GM12865 (cell line): ENCODE results near the gene EME1.

ENCODE experiments used
- DNase-seq: peaks from one replicate; pipeline ENCODE4 v3.0.0; 2010; ENCODE audit warnings: low read depth
- H3K4me3 ChIP-seq: 2 replicates; pipeline ENCODE4 v1.5.1; 2011; ENCODE audit warnings: mild to moderate bottlenecking, low read depth, low read length, control low read depth
- TF ChIP-seq, protein P1 (sequence below): IDR thresholded peaks from 2 replicates; pipeline ENCODE4 v1.5.1; 2011; ENCODE audit warnings: low read length, control low read depth, low read depth, inconsistent platforms; ENCODE audit not compliant: insufficient read depth; ENCODE audit errors: missing control alignments

Gene EME1

GRCh38 chr17:50372758-50373556, at the start of gene EME1, which contains the start of gene MRPL27:
Gene EME1 (plus strand): TSS chr17:50373229. CDS start chr17:50375209, 1,980 bp downstream.
Gene MRPL27 (minus strand): TSS chr17:50373184. CDS start chr17:50373170, 14 bp downstream.
- H3K4me3 ChIP-seq = peak within 1 kb of the TSS; percentile 69
- peak; percentile 92 for DNase-seq
- TF ChIP-seq, protein P1, sequence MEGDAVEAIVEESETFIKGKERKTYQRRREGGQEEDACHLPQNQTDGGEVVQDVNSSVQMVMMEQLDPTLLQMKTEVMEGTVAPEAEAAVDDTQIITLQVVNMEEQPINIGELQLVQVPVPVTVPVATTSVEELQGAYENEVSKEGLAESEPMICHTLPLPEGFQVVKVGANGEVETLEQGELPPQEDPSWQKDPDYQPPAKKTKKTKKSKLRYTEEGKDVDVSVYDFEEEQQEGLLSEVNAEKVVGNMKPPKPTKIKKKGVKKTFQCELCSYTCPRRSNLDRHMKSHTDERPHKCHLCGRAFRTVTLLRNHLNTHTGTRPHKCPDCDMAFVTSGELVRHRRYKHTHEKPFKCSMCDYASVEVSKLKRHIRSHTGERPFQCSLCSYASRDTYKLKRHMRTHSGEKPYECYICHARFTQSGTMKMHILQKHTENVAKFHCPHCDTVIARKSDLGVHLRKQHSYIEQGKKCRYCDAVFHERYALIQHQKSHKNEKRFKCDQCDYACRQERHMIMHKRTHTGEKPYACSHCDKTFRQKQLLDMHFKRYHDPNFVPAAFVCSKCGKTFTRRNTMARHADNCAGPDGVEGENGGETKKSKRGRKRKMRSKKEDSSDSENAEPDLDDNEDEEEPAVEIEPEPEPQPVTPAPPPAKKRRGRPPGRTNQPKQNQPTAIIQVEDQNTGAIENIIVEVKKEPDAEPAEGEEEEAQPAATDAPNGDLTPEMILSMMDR = no peak

DNA sequence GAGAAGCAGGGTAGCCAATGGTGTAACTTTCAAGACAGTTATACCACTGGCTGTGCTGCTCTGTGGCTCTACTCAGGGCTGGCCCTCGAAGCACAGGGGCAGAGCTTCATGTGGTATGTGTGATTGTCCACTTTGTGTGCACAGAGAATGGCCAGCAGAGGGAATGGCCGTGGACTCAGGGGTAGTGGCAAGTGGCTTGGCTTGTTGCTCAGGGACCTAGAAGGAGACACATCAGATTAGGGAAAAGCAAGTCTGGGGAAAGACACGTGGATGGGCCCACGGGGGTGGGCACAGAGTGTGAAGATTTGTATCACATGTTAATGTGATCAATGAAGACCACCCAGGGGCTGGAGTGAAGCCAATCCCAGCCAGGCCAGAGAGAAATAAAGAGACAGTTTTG, 47.1 kb upstream of the EME1 start:
- TF ChIP-seq, protein P1 = no peak
- DNase-seq = no peak
- H3K4me3 ChIP-seq = no peak overlapping the region

- DNase-seq = peak; percentile 41
- TF ChIP-seq, protein P1 = no peak
- H3K4me3 ChIP-seq = no peak overlapping the region
Measured at GRCh38 chr17:50326831-50327364, 46.1 kb upstream of the EME1 start.

GRCh38 chr17:50328363-50329325, 44.4 kb upstream of the EME1 start:
- no peak for DNase-seq
- TF ChIP-seq, protein P1 = no peak
- H3K4me3 ChIP-seq = no peak overlapping the region

GRCh38 chr17:50329716-50330115, 43.3 kb upstream of the EME1 start:
- no peak for DNase-seq
- no peak overlapping the region for H3K4me3 ChIP-seq
- TF ChIP-seq, protein P1 = no peak

GRCh38 chr17:50330151-50330775, 42.8 kb upstream of the EME1 start:
- DNase-seq = no peak
- H3K4me3 ChIP-seq = no peak overlapping the region
- TF ChIP-seq, protein P1 = no peak
